GM19324 (cell line): ENCODE results near the gene MBD4.
A peak's percentile ranks its signal among the peaks of the same experiment; 100 is the strongest.
"Not testable (repeated sequence)": the region's sequence is repeated elsewhere in the genome, so short reads cannot be mapped to it uniquely, and the experiment has no call there.

Experiments
- ATAC-seq: cut with Tn5 transposase; IDR thresholded peaks from one replicate; pipeline ENCODE4 v1.9.1; 2021; ENCODE audit warnings: mild to moderate bottlenecking, moderate library complexity; ENCODE audit not compliant: unreplicated experiment, low FRiP score

MBD4 gene

DNA sequence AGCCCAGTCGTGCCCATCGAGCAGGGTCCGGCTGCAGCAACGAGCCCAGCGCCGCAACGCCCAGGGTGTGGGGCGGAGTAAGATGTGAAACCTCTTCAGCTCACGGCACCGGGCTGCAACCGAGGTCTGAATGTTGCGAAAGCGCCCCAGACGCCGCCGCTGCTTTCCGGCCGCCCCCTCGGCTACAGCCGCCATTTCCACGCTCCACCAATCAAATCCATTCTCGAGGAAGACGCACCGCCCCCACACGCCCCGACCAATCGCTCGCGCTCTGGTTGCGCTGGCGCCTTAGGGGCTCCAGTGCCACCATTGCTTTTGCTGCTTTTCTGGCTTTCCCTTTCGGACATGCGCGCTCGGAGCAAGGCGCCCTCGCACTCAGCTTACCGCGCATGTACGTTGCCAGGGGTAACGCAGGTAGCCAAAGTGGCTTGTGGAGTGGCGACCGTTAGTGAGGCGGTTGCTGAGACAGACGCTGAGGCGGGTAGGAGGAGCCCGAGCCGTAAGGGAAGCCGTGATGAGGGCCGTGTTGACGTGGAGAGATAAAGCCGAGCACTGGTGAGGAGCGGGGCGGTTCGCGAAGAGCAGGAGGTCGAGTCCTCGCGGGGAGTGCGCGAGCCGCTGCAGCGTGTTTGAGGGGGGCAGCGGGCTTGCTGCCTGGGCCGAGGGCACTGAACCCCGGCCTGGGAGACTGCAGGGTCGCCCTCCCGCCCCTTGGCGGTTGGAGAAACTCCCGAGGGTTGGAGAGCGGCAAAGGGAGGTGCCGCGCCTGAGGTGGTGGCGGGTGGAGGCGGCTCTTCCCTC lies at the start of gene MBD4, which contains the start of gene IFT122:
MBD4 (minus strand) TSS at position 132 of the 801 bp plus-strand sequence; CDS start at position 17, 115 bp downstream.
IFT122 (plus strand) TSS at position 408 of the 801 bp plus-strand sequence; CDS start at position 515, 107 bp downstream.
- ATAC-seq = peak; percentile 89

- ATAC-seq = not testable (repeated sequence)
These were observed 49.5 kb upstream of the MBD4 start for GRCh38 chr3:129489258-129489657.

- ATAC-seq = not testable (repeated sequence)
These were observed 48.2 kb upstream of the MBD4 start for GRCh38 chr3:129487868-129488335.

GRCh38 chr3:129487183-129487867 lies 47.6 kb upstream of the MBD4 start:
- no peak for ATAC-seq

- ATAC-seq = no peak
These were observed 46.9 kb upstream of the MBD4 start for GRCh38 chr3:129486664-129487035.

DNA sequence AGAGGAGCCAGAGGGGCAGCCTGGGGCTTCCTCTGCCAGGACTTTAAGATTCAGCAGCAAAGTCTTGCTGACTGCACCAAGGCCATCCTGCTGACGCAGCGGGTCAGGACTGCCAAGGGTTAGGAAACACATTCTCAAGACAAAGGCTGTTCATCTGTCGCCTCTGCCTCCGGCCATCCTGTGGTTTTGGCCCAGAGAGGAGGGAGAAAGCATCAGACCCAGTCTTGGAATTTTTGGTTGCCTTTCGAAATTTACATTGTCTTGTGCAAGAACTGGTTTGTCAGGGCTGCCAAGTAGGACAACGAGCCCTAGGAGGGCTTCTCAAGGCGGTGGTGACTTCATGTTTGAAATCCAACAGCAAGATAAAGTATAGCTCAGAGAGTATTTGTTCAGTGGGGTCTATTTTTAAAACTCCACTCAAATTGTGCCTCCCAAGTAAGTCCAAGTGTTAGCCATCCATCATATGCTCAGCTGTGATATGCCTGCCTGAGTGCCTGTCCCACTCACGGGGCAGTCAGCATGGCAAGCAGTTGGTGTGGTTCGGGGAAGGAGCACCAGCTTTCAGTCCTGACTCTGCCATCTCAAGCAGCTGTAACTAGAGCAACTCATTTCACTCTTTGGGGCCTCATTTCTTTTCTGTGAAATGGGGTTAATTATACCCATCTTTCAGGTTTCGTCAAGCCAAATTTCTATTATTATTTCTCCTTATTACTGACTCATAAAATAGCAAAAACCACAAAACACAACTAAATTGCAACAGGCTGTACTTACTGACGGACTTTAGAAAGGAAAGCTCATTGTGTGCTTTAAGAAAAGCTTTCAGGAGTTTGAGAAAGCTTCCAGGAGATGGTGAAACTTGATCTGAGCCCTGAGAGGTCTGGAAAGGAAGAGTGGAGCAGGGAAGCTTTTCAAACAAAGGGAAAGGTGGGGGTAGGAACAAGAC lies 46.2 kb upstream of the MBD4 start:
- ATAC-seq = no peak

DNA sequence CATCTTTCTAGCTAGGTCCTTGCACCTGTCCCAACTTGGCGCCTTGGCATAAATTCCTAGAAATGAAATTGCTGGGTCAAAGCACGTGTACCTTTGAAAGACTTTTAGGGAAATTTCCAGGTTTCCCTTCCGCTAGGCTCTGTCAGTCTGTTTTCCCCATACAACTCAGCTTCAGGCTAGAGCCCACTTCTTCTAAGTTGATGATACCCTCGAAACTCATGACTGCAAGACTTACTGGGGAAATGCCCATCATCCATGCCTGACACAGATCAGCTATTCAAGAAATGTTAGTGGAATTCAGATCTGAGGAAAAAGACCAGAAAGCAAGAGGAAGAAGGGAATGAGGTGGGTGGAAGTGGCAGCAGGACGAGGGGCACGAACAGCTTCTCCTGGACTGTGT lies 45.4 kb upstream of the MBD4 start:
- not testable (repeated sequence) for ATAC-seq

DNA sequence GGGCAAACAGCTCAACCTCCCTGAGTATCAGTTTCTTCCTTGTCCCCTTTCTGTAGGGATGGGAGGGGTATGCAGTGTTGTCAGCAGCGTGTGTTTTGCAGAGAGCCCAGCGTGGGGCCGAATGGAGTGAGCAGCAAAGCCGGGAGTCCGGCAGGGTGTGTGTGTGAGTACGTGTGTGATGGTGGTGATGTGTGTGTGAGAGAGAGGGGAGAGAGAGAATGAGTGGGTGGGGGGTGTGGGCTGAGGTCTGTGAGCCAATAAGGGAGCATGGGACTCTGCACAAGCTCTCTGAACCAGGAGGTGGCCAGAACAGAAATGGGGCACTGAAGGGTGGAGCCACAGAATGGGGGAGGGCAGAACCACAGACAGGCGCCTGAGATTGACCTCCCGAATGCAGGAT lies 44.1 kb upstream of the MBD4 start:
- ATAC-seq = no peak

- no peak for ATAC-seq
These were observed 43.0 kb upstream of the MBD4 start for GRCh38 chr3:129482721-129483120.

DNA sequence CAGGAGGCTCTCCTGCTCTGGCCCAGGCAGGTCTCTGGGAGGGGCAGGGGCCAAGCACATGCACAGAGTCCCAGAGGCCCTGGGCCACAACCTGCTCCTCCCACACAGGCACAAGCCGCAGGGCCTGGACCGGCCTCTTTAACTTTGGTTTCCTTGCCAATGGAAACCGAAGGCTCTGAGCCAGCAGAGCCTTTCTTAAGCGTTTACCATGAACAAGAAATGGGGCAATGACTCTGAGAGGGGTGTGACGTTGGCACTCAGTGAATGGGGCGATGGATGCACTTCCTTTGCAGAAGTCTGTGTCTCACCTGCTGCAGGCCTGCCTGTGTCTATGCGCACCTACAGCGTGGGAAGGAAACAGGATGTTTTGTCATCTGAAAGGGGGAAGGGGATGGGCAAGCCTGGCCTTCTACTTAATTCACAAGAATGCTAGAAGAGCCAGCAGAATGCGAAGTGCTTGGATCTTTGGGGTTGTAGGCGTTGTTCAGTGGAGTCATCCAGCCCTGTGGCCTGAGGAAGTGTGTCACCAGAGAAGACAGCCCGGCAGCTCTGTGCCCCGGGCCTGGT lies 42.1 kb upstream of the MBD4 start:
- ATAC-seq = no peak

GRCh38 chr3:129481225-129481765 lies 41.5 kb upstream of the MBD4 start:
- ATAC-seq = not testable (repeated sequence)

DNA sequence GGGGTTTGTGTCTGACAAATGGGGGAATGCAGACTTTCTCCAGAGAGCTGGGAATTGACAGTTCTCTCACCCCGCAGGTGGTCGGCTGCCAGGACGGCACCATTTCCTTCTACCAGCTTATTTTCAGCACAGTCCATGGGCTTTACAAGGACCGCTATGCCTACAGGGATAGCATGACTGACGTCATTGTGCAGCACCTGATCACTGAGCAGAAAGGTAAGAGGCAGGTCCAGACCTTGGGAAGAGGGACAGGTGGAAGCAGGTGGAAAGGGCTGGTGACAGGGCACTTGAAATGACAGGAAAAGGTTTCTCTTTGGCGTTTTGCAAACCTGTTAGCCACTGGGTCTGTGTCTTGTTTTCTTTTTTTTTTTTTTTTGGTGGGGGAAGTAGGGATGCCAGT lies 36.8 kb upstream of the MBD4 start:
- ATAC-seq = no peak

- ATAC-seq = no peak
These were observed 36.1 kb upstream of the MBD4 start for GRCh38 chr3:129475863-129476262.

GRCh38 chr3:129474984-129475804 lies 35.4 kb upstream of the MBD4 start:
- ATAC-seq = no peak

GRCh38 chr3:129473769-129474152 lies 34.0 kb upstream of the MBD4 start:
- no peak for ATAC-seq

GRCh38 chr3:129473067-129473768 lies 33.5 kb upstream of the MBD4 start:
- no peak for ATAC-seq

- no peak for ATAC-seq
These were observed 31.1 kb upstream of the MBD4 start for GRCh38 chr3:129470861-129471260.

GRCh38 chr3:129469026-129469425 lies 29.3 kb upstream of the MBD4 start:
- no peak for ATAC-seq

GRCh38 chr3:129467932-129468331 lies 28.2 kb upstream of the MBD4 start:
- no peak for ATAC-seq
